Measurements from ENCODE around the gene ASB3.

The ASB3 gene

GRCh38 chr2:53655256-53655655 is 131.5 kb downstream of the ASB3 start:
- H3K9me3 ChIP-seq (ENCODE audit: control insufficient read depth, insufficient read depth, low read length) = no peaks in the 10 kb centered on the region
- no peaks in the 10 kb centered on the region for H3K79me2 ChIP-seq (ENCODE audit: control insufficient read depth, low read length)
- H3F3A ChIP-seq (ENCODE audit: control insufficient read depth, insufficient read depth) = no peaks in the 10 kb centered on the region
- no peak for TF ChIP-seq EZH2phosphoT487 (IDR thresholded peaks at IDR 0.05; ENCODE audit: borderline replicate concordance, low read length)
- TF ChIP-seq, protein P1, sequence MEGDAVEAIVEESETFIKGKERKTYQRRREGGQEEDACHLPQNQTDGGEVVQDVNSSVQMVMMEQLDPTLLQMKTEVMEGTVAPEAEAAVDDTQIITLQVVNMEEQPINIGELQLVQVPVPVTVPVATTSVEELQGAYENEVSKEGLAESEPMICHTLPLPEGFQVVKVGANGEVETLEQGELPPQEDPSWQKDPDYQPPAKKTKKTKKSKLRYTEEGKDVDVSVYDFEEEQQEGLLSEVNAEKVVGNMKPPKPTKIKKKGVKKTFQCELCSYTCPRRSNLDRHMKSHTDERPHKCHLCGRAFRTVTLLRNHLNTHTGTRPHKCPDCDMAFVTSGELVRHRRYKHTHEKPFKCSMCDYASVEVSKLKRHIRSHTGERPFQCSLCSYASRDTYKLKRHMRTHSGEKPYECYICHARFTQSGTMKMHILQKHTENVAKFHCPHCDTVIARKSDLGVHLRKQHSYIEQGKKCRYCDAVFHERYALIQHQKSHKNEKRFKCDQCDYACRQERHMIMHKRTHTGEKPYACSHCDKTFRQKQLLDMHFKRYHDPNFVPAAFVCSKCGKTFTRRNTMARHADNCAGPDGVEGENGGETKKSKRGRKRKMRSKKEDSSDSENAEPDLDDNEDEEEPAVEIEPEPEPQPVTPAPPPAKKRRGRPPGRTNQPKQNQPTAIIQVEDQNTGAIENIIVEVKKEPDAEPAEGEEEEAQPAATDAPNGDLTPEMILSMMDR (IDR thresholded peaks at IDR 0.05; ENCODE audit: low read depth, low read length, poor library complexity, severe bottlenecking) = no peak
- H3K9me2 ChIP-seq (replicated peaks; ENCODE audit: control insufficient read depth, low read length) = no peaks in the 10 kb centered on the region
- H3K4me1 ChIP-seq (ENCODE audit: control insufficient read depth, low read length) = no peaks in the 10 kb centered on the region
- H3K4me3 ChIP-seq (ENCODE audit: low read length) = no peak overlapping the region
- no peaks in the 10 kb centered on the region for H3K27me3 ChIP-seq (ENCODE audit: control insufficient read depth, low read length)
- no peak overlapping the region for H3K4me2 ChIP-seq (ENCODE audit: low read length)
- no peak overlapping the region for H3K27ac ChIP-seq (ENCODE audit: low read depth, low read length)
- H3K36me3 ChIP-seq (ENCODE audit: control insufficient read depth, low read length) = no peaks in the 10 kb centered on the region
- H4K20me1 ChIP-seq (ENCODE audit: control insufficient read depth, insufficient read depth, low read depth, low read length) = no peaks in the 10 kb centered on the region

- no peak overlapping the region for H3K27ac ChIP-seq (ENCODE audit: low read depth, low read length)
- H3K4me1 ChIP-seq (ENCODE audit: control insufficient read depth, low read length) = no peaks in the 10 kb centered on the region
- no peaks in the 10 kb centered on the region for H4K20me1 ChIP-seq (ENCODE audit: control insufficient read depth, insufficient read depth, low read depth, low read length)
- no peak overlapping the region for H3K4me3 ChIP-seq (ENCODE audit: low read length)
- no peaks in the 10 kb centered on the region for H3F3A ChIP-seq (ENCODE audit: control insufficient read depth, insufficient read depth)
- H3K27me3 ChIP-seq (ENCODE audit: control insufficient read depth, low read length) = no peaks in the 10 kb centered on the region
- H3K36me3 ChIP-seq (ENCODE audit: control insufficient read depth, low read length) = no peaks in the 10 kb centered on the region
- no peaks in the 10 kb centered on the region for H3K79me2 ChIP-seq (ENCODE audit: control insufficient read depth, low read length)
- H3K9me2 ChIP-seq (replicated peaks; ENCODE audit: control insufficient read depth, low read length) = no peaks in the 10 kb centered on the region
- no peak overlapping the region for H3K4me2 ChIP-seq (ENCODE audit: low read length)
- no peaks in the 10 kb centered on the region for H3K9me3 ChIP-seq (ENCODE audit: control insufficient read depth, insufficient read depth, low read length)
- TF ChIP-seq, protein P1 (IDR thresholded peaks at IDR 0.05; ENCODE audit: low read depth, low read length, poor library complexity, severe bottlenecking) = no peak
- no peak for TF ChIP-seq EZH2phosphoT487 (IDR thresholded peaks at IDR 0.05; ENCODE audit: borderline replicate concordance, low read length)
Observed at GRCh38 chr2:53654396-53654795, 132.4 kb downstream of the ASB3 start.

DNA sequence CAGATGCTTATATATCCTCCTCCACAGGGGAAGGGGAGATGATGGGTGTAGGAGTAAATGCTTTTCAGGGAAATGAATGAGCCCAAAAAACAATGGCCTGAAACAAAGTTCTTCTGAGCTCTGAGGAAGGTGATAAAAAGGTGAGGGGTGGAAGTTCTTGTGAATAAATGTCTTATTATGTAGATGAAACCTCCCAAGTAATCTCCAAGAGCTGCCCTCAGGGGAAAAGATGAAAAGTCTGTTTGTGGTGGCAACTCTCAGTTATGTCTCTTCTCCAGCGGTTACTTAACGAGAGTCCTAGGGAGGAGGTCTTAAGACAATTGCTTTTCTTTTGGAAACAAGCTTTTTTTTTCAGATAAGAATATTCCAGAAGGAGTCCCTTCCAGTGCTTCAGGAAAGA is 134.6 kb downstream of the ASB3 start:
- no peaks in the 10 kb centered on the region for H3K9me2 ChIP-seq (replicated peaks; ENCODE audit: control insufficient read depth, low read length)
- no peak overlapping the region for H3K27ac ChIP-seq (ENCODE audit: low read depth, low read length)

More for the DNA sequence above, 134.6 kb downstream of the ASB3 start:
- Histone ChIP-seq H3K9me3 (ENCODE audit: control insufficient read depth, insufficient read depth, low read length) (no peaks in the 10 kb centered on the region), H3K4me3 (ENCODE audit: low read length) (no peak overlapping the region), H3F3A (ENCODE audit: control insufficient read depth, insufficient read depth) (no peaks in the 10 kb centered on the region), H3K4me2 (ENCODE audit: low read length) (no peak overlapping the region), H3K27me3 (ENCODE audit: control insufficient read depth, low read length) (no peaks in the 10 kb centered on the region), H3K4me1 (ENCODE audit: control insufficient read depth, low read length) (no peaks in the 10 kb centered on the region), H3K36me3 (ENCODE audit: control insufficient read depth, low read length) (no peaks in the 10 kb centered on the region), H3K79me2 (ENCODE audit: control insufficient read depth, low read length) (no peaks in the 10 kb centered on the region), H4K20me1 (ENCODE audit: control insufficient read depth, insufficient read depth, low read depth, low read length) (no peaks in the 10 kb centered on the region)
- TF ChIP-seq, protein P1 (IDR thresholded peaks at IDR 0.05; ENCODE audit: low read depth, low read length, poor library complexity, severe bottlenecking) = no peak
- TF ChIP-seq EZH2phosphoT487 (IDR thresholded peaks at IDR 0.05; ENCODE audit: borderline replicate concordance, low read length) = no peak
